A549 treated with CORT108297 at 1 μM for 4 hours (cell line): ENCODE measurements around the gene PDCD5. TPM values are rescaled to one million over a fixed set of nuclear protein-coding genes. Genes with fewer than 3 reads are reported as not detected.

ENCODE experiments used
- total RNA-seq: library from RNA; stranded (reverse); fragments of 200-300 nt; extraction: Qiagen RNA extraction; gene quantifications from 5 replicates; pipeline ENCODE4 v1.2.3, GENCODE V29; 2022

PDCD5 gene
- total RNA-seq = 422 to 489 TPM (median 445 TPM) in 5 replicates

GRCh38 chr19:32580901-32581704, at the start of gene PDCD5:
Gene PDCD5 (plus strand): TSS chr19:32581190. CDS start chr19:32581262, 72 bp downstream.

Other genes with a start within 250 kb of the PDCD5 start
- 12.1 to 19.5 TPM (median 15.3 TPM) in 5 replicates for gene ZNF507, start 235.6 kb upstream of the PDCD5 start, total RNA-seq
- 10.3 to 15.0 TPM (median 12.7 TPM) in 5 replicates for gene DPY19L3, start 175.4 kb upstream of the PDCD5 start, total RNA-seq
- gene ANKRD27, start 94.0 kb downstream of the PDCD5 start, total RNA-seq = 32.3 to 45.0 TPM (median 40.5 TPM) in 5 replicates
- 0.34 to 0.51 TPM (median 0.39 TPM) in 5 replicates for gene RGS9BP, start 94.7 kb downstream of the PDCD5 start, total RNA-seq
- 33.0 to 40.1 TPM (median 37.7 TPM) in 5 replicates for gene NUDT19, start 110.6 kb downstream of the PDCD5 start, total RNA-seq
- gene TDRD12, start 138.6 kb downstream of the PDCD5 start, total RNA-seq = 0.08 to 0.15 TPM (median 0.12 TPM) in 5 replicates